ENCODE measurements around the gene RGS7BP.

RGS7BP gene

DNA sequence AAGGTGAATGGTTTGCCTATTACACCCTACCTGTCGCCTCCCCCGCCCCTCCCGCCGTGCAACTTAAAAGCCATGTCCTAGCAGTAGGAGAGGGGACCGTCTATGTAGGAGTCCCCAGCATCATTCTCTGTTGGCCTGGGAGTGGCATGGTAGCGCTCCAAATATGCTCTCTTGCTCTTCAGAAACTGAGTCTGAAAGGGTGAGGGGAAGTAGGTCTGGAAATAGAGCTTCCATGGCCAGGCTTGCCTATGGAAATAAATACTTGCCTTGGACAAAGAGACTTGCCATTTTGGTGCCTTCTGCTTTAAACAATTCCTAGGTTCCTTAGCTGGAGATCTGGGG is 1.4 kb downstream of the RGS7BP start:
- peak overlapping the region; percentile 62 for H3K4me3 ChIP-seq (ENCODE audit: low read depth in 1 of 2, low read length in 2 of 2)
- H3K36me3 ChIP-seq (ENCODE audit: control insufficient read depth in 1 of 2, insufficient read depth in 2 of 2, low read length in 2 of 2), result no peaks in the 10 kb centered on the region
- H3K27me3 ChIP-seq (ENCODE audit: control insufficient read depth in 1 of 2, insufficient read depth in 2 of 2, low read length in 2 of 2), result peaks cover 17 to 22% of the 10 kb centered on the region in 2 donors
- no peaks in the 10 kb centered on the region for H3K9me3 ChIP-seq (ENCODE audit: control insufficient read depth in 1 of 2, low read length in 2 of 2)
- no peak overlapping the region for H3K9ac ChIP-seq (ENCODE audit: low read depth in 1 of 2, low read length in 2 of 2)
- H3K4me1 ChIP-seq (ENCODE audit: control insufficient read depth in 1 of 2, insufficient read depth in 2 of 2, low read length in 2 of 2), result no peaks in the 10 kb centered on the region
- H3K27ac ChIP-seq (ENCODE audit: low read depth, low read length), result no peak overlapping the region

DNA sequence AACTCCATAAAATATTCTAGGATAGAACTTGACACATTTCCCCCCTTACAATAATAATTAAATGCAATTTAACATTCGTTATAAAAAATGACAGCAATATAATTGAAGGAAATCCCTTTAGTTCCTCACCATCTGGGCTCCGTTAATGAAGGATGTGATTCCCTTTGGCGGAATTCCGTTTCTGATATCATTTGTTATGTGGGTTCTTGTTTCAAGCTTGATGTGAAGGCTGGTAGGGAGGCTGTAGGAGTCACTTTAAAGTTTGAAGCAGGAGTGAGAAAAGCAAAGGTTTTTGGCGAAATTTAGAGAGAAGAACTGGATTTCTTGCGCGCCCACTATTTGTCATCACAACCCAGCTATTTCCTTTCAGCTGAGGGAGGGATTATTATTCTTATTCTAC is 4.0 kb downstream of the RGS7BP start:
- H3K36me3 ChIP-seq (ENCODE audit: control insufficient read depth in 1 of 2, insufficient read depth in 2 of 2, low read length in 2 of 2), result no peaks in the 10 kb centered on the region
- no peak overlapping the region for H3K9ac ChIP-seq (ENCODE audit: low read depth in 1 of 2, low read length in 2 of 2)
- peaks cover 17 to 22% of the 10 kb centered on the region in 2 donors for H3K27me3 ChIP-seq (ENCODE audit: control insufficient read depth in 1 of 2, insufficient read depth in 2 of 2, low read length in 2 of 2)
- no peak overlapping the region for H3K4me3 ChIP-seq (ENCODE audit: low read depth in 1 of 2, low read length in 2 of 2)
- H3K4me1 ChIP-seq (ENCODE audit: control insufficient read depth in 1 of 2, insufficient read depth in 2 of 2, low read length in 2 of 2), result no peaks in the 10 kb centered on the region
- H3K27ac ChIP-seq (ENCODE audit: low read depth, low read length), result no peak overlapping the region
- H3K9me3 ChIP-seq (ENCODE audit: control insufficient read depth in 1 of 2, low read length in 2 of 2), result no peaks in the 10 kb centered on the region

DNA sequence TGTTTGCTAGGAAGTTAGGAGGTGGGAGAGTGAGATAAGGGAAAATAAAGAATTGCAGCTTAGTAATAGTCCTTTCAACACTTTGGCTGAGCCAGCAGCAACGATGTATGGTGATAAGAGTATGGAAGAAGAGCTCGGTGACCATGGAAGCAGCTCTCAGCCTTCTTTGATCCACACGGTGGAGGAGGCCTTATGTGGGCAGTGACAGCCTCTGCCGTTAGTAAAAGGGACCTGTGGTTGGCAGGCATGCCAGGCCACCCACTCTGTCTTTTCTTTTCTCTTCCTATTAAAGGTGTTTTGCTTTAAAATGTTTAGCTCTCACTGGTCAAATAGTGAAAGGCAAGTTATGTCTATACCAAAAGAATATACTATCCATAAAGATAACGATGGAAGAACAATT is 7.7 kb downstream of the RGS7BP start:
- no peaks in the 10 kb centered on the region for H3K36me3 ChIP-seq (ENCODE audit: control insufficient read depth in 1 of 2, insufficient read depth in 2 of 2, low read length in 2 of 2)
- H3K9me3 ChIP-seq (ENCODE audit: control insufficient read depth in 1 of 2, low read length in 2 of 2), result no peaks in the 10 kb centered on the region
- no peaks in the 10 kb centered on the region for H3K4me1 ChIP-seq (ENCODE audit: control insufficient read depth in 1 of 2, insufficient read depth in 2 of 2, low read length in 2 of 2)
- no peak overlapping the region for H3K4me3 ChIP-seq (ENCODE audit: low read depth in 1 of 2, low read length in 2 of 2)
- no peak overlapping the region for H3K9ac ChIP-seq (ENCODE audit: low read depth in 1 of 2, low read length in 2 of 2)
- H3K27me3 ChIP-seq (ENCODE audit: control insufficient read depth in 1 of 2, insufficient read depth in 2 of 2, low read length in 2 of 2), result no peaks in the 10 kb centered on the region
- H3K27ac ChIP-seq (ENCODE audit: low read depth, low read length), result no peak overlapping the region

DNA sequence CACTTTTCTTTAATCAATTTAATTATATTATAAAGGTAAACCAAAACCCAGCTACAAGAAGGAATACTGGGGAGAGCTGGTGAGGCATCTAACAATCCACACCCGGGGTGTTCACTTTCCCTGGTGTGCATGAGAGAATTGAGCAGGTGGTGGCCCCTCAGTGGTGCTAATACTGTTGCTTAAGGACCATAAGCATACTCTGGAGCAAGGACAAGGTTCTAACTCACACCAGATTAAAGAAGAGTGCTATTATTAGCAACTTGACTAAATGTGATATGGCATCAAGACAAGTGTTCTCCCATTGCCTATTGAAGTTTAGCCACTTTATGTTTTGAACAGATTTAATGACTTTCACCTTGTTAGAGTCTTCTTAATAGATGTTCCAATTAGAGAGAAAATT is 8.8 kb downstream of the RGS7BP start:
- Histone ChIP-seq H3K9ac (ENCODE audit: low read depth in 1 of 2, low read length in 2 of 2) (no peak overlapping the region), H3K4me3 (ENCODE audit: low read depth in 1 of 2, low read length in 2 of 2) (no peak overlapping the region), H3K27ac (ENCODE audit: low read depth, low read length) (no peak overlapping the region), H3K36me3 (ENCODE audit: control insufficient read depth in 1 of 2, insufficient read depth in 2 of 2, low read length in 2 of 2) (no peaks in the 10 kb centered on the region), H3K9me3 (ENCODE audit: control insufficient read depth in 1 of 2, low read length in 2 of 2) (no peaks in the 10 kb centered on the region), H3K27me3 (ENCODE audit: control insufficient read depth in 1 of 2, insufficient read depth in 2 of 2, low read length in 2 of 2) (no peaks in the 10 kb centered on the region), H3K4me1 (ENCODE audit: control insufficient read depth in 1 of 2, insufficient read depth in 2 of 2, low read length in 2 of 2) (no peaks in the 10 kb centered on the region)

DNA sequence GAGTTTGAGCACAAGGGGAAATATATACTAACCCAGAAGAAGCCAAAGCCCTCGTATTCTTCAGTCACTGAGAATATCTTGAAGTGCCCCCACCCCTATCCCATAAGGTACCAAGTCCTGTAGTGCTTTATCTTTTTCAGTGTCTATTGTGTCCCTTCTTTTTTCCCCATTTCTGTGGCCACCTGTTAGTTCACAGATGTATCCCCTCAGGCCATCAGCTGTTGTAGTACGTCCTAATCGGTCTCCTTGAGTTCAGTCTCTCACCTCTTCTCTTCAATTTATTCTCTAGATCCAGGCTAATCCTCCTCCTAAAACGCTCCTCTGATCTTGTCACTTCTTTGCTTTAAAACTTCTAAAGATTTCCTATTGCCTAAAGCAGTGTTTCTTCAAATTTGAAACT is 10.4 kb downstream of the RGS7BP start:
- Histone ChIP-seq H3K27ac (ENCODE audit: low read depth, low read length) (no peak overlapping the region), H3K4me1 (ENCODE audit: control insufficient read depth in 1 of 2, insufficient read depth in 2 of 2, low read length in 2 of 2) (no peaks in the 10 kb centered on the region)

DNA sequence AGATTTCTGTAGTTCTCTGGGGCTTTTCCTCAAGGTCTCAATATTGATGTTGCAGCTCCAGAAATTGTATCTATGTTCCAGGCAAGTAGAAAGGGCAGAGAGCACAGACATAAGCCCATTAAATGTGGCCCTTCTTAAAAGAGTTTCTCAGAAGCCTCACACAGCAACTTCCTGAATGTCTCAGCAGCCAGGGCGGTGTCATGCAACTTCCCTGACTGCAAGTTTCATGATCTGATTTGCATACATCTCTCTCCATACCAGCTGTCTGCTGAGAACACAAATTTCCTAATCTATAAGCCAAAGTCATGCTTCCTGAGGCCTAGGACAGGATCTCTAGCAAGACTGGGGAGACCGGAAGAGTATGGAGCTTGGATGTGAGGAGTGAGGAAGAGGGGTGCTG is 13.0 kb downstream of the RGS7BP start:
- H3K9me3 ChIP-seq (ENCODE audit: control insufficient read depth in 1 of 2, low read length in 2 of 2), result no peaks in the 10 kb centered on the region
- no peaks in the 10 kb centered on the region for H3K27me3 ChIP-seq (ENCODE audit: control insufficient read depth in 1 of 2, insufficient read depth in 2 of 2, low read length in 2 of 2)
- H3K27ac ChIP-seq (ENCODE audit: low read depth, low read length), result no peak overlapping the region
- no peak overlapping the region for H3K9ac ChIP-seq (ENCODE audit: low read depth in 1 of 2, low read length in 2 of 2)
- H3K36me3 ChIP-seq (ENCODE audit: control insufficient read depth in 1 of 2, insufficient read depth in 2 of 2, low read length in 2 of 2), result no peaks in the 10 kb centered on the region
- H3K4me1 ChIP-seq (ENCODE audit: control insufficient read depth in 1 of 2, insufficient read depth in 2 of 2, low read length in 2 of 2), result no peaks in the 10 kb centered on the region
- no peak overlapping the region for H3K4me3 ChIP-seq (ENCODE audit: low read depth in 1 of 2, low read length in 2 of 2)

More for the DNA sequence above, 10.4 kb downstream of the RGS7BP start:
- Histone ChIP-seq H3K27me3 (ENCODE audit: control insufficient read depth in 1 of 2, insufficient read depth in 2 of 2, low read length in 2 of 2) (no peaks in the 10 kb centered on the region), H3K9ac (ENCODE audit: low read depth in 1 of 2, low read length in 2 of 2) (no peak overlapping the region), H3K36me3 (ENCODE audit: control insufficient read depth in 1 of 2, insufficient read depth in 2 of 2, low read length in 2 of 2) (no peaks in the 10 kb centered on the region), H3K4me3 (ENCODE audit: low read depth in 1 of 2, low read length in 2 of 2) (no peak overlapping the region), H3K9me3 (ENCODE audit: control insufficient read depth in 1 of 2, low read length in 2 of 2) (no peaks in the 10 kb centered on the region)

DNA sequence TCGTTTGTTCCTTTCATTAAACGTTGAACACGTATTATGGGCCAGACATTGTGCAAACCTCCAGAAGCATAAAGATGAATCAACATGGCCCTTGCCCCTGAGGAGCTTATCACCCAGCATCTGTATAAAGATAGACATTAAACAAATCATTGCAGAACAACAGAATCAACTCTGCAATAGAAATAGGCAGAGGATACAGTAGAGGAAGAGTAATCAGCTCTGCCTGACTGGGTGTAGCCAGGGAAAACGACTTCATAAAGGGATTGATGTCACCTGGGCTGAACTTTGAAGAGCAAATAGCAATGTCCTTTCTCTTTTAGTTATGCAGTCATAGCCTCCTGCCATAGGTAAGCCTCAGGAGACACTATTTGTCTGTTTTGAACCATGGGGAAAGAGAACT is 13.4 kb downstream of the RGS7BP start:
- Histone ChIP-seq H3K9ac (ENCODE audit: low read depth in 1 of 2, low read length in 2 of 2) (no peak overlapping the region), H3K27me3 (ENCODE audit: control insufficient read depth in 1 of 2, insufficient read depth in 2 of 2, low read length in 2 of 2) (no peaks in the 10 kb centered on the region), H3K4me1 (ENCODE audit: control insufficient read depth in 1 of 2, insufficient read depth in 2 of 2, low read length in 2 of 2) (no peaks in the 10 kb centered on the region), H3K27ac (ENCODE audit: low read depth, low read length) (no peak overlapping the region), H3K4me3 (ENCODE audit: low read depth in 1 of 2, low read length in 2 of 2) (no peak overlapping the region), H3K36me3 (ENCODE audit: control insufficient read depth in 1 of 2, insufficient read depth in 2 of 2, low read length in 2 of 2) (no peaks in the 10 kb centered on the region), H3K9me3 (ENCODE audit: control insufficient read depth in 1 of 2, low read length in 2 of 2) (no peaks in the 10 kb centered on the region)

DNA sequence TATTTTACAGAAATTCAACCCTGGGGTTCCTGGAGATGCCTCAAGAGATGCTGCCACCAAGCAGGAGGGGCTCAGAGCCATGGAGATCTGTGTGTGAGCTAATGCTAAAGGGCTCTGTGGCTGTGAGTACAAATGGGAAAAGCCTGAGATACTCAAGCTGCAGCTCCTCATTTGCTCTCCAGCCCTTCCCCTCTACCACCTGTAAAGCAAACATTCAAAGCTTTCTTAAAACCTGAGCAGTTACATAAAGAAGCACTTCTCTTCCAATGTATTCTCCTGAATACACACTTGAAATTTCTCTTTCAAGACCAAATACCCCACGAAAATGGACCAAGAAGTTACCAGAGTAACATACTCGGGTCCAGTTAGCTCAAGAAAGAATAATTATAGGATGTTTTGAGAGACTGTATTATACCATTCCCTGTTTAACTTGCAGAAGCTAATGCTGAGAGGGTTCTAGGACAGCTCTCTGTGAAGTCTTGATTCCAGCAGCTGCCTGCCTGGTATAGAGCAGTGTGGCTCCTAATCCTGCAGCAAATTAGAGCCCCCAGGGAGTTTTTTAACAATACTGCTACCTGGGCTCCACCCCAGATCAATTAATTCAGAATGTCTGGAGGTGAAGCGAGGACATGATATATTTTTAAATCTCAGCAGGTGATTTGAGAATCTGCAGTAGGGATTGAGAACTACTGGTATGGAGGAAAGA is 21.1 kb downstream of the RGS7BP start:
- H3K27me3 ChIP-seq (ENCODE audit: control insufficient read depth in 1 of 2, insufficient read depth in 2 of 2, low read length in 2 of 2), result no peaks in the 10 kb centered on the region
- H3K36me3 ChIP-seq (ENCODE audit: control insufficient read depth in 1 of 2, insufficient read depth in 2 of 2, low read length in 2 of 2), result no peaks in the 10 kb centered on the region
- no peak overlapping the region for H3K4me3 ChIP-seq (ENCODE audit: low read depth in 1 of 2, low read length in 2 of 2)
- no peaks in the 10 kb centered on the region for H3K4me1 ChIP-seq (ENCODE audit: control insufficient read depth in 1 of 2, insufficient read depth in 2 of 2, low read length in 2 of 2)
- H3K27ac ChIP-seq (ENCODE audit: low read depth, low read length), result no peak overlapping the region
- no peaks in the 10 kb centered on the region for H3K9me3 ChIP-seq (ENCODE audit: control insufficient read depth in 1 of 2, low read length in 2 of 2)
- H3K9ac ChIP-seq (ENCODE audit: low read depth in 1 of 2, low read length in 2 of 2), result no peak overlapping the region

DNA sequence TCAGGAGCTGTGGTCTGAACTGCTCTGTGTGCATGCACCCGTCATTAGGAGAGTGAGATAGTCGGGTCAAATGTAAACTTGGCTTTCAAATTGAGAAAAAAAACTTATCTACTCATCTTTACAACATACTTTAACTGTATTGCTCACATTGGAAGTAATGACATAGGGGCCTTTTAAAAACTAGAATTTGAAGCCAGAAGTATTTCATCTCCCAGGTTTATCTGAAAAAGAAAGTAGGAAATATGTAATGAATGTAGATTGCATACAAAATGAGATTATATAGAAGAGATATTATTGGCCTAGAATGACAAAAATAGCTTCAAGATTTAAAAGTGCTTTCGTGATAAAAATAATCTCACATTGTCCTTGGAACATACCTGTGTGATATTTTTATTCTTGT is 24.3 kb downstream of the RGS7BP start:
- H3K9ac ChIP-seq (ENCODE audit: low read depth in 1 of 2, low read length in 2 of 2), result no peak overlapping the region
- no peak overlapping the region for H3K4me3 ChIP-seq (ENCODE audit: low read depth in 1 of 2, low read length in 2 of 2)
- H3K36me3 ChIP-seq (ENCODE audit: control insufficient read depth in 1 of 2, insufficient read depth in 2 of 2, low read length in 2 of 2), result no peaks in the 10 kb centered on the region
- no peaks in the 10 kb centered on the region for H3K9me3 ChIP-seq (ENCODE audit: control insufficient read depth in 1 of 2, low read length in 2 of 2)
- H3K27me3 ChIP-seq (ENCODE audit: control insufficient read depth in 1 of 2, insufficient read depth in 2 of 2, low read length in 2 of 2), result no peaks in the 10 kb centered on the region
- no peak overlapping the region for H3K27ac ChIP-seq (ENCODE audit: low read depth, low read length)
- H3K4me1 ChIP-seq (ENCODE audit: control insufficient read depth in 1 of 2, insufficient read depth in 2 of 2, low read length in 2 of 2), result no peaks in the 10 kb centered on the region

DNA sequence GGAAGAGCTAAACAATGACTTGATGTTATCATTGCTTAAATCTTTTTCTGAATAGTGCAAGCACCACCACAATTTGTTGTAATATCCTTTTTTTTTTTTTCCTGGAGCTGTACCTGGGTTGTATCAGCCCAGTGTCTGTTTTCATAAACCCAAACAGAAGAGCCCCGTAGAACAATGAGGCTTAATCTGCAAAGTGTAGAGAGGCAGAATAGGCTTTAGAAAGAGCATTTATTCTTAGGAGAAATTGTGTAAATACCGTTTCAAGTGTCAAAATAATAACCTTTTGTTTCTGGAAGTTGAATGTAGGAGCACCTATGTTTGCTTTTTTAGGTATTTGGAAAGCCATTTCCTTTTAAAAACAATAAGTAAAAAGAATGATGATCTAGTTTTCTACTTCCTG is 26.4 kb downstream of the RGS7BP start:
- no peak overlapping the region for H3K9ac ChIP-seq (ENCODE audit: low read depth in 1 of 2, low read length in 2 of 2)

DNA sequence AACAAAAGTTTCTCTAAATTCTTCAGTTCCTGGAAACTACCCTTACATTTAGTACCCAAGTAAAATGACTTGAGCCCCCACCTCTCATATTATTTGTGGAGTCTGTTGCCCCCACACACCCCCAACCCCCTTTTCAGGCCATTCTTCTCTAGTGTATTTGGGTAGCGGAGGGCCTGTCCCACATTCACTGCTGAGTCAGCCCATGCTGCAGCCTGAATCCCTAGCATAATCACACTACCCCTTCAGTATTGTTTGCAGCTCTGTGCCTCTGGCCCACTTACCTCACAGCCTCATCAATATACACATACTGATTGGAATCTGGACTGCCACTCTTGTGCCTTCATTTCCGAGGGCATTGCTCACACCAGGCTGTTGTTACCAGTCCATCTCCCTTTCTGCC is 26.8 kb downstream of the RGS7BP start:
- Histone ChIP-seq H3K27ac (ENCODE audit: low read depth, low read length) (no peak overlapping the region), H3K4me3 (ENCODE audit: low read depth in 1 of 2, low read length in 2 of 2) (no peak overlapping the region), H3K4me1 (ENCODE audit: control insufficient read depth in 1 of 2, insufficient read depth in 2 of 2, low read length in 2 of 2) (no peaks in the 10 kb centered on the region)

More for the DNA sequence above, 26.4 kb downstream of the RGS7BP start:
- Histone ChIP-seq H3K36me3 (ENCODE audit: control insufficient read depth in 1 of 2, insufficient read depth in 2 of 2, low read length in 2 of 2) (no peaks in the 10 kb centered on the region), H3K4me3 (ENCODE audit: low read depth in 1 of 2, low read length in 2 of 2) (no peak overlapping the region), H3K4me1 (ENCODE audit: control insufficient read depth in 1 of 2, insufficient read depth in 2 of 2, low read length in 2 of 2) (no peaks in the 10 kb centered on the region), H3K27ac (ENCODE audit: low read depth, low read length) (no peak overlapping the region), H3K9me3 (ENCODE audit: control insufficient read depth in 1 of 2, low read length in 2 of 2) (no peaks in the 10 kb centered on the region), H3K27me3 (ENCODE audit: control insufficient read depth in 1 of 2, insufficient read depth in 2 of 2, low read length in 2 of 2) (no peaks in the 10 kb centered on the region)

More for the DNA sequence above, 26.8 kb downstream of the RGS7BP start:
- no peaks in the 10 kb centered on the region for H3K36me3 ChIP-seq (ENCODE audit: control insufficient read depth in 1 of 2, insufficient read depth in 2 of 2, low read length in 2 of 2)
- no peaks in the 10 kb centered on the region for H3K9me3 ChIP-seq (ENCODE audit: control insufficient read depth in 1 of 2, low read length in 2 of 2)
- no peak overlapping the region for H3K9ac ChIP-seq (ENCODE audit: low read depth in 1 of 2, low read length in 2 of 2)
- H3K27me3 ChIP-seq (ENCODE audit: control insufficient read depth in 1 of 2, insufficient read depth in 2 of 2, low read length in 2 of 2), result no peaks in the 10 kb centered on the region
